HepG2 (cell line): ENCODE data around the gene ADH5. TPM values are rescaled to one million over a fixed set of nuclear protein-coding genes. Genes with fewer than 3 reads are reported as not detected.
A peak's percentile ranks its signal among the peaks of the same experiment; 100 is the strongest.

Source experiments
- BHLHE40 ChIP-seq: IDR thresholded peaks from 2 replicates; pipeline ENCODE4 v1.6.1; 2011; ENCODE audit warnings: low read length, improper control_type of control experiment
- EHMT2 ChIP-seq: fragments of 200-600 bp; sonication (generic); IDR thresholded peaks from 2 replicates; pipeline ENCODE4 v1.7.0; 2017; ENCODE audit warnings: antibody characterized with exemption, low read depth, low read length, borderline replicate concordance
- HNRNPH1 ChIP-seq: fragments of 200-400 bp; formaldehyde crosslinking; optimal IDR thresholded peaks from 2 replicates; pipeline ENCODE3; 2017; ENCODE audit warnings: mild to moderate bottlenecking, low read depth, low read length
- KMT2B ChIP-seq: IDR thresholded peaks from 2 replicates; pipeline ENCODE4 v1.6.1; 2016; ENCODE audit warnings: missing genetic modification reagents, missing compliant biosample characterization
- SAP130 ChIP-seq: IDR thresholded peaks from 2 replicates; pipeline ENCODE4 v1.6.1; 2016; ENCODE audit warnings: low read depth
- SMARCC2 ChIP-seq: fragments of 450-650 bp; IDR thresholded peaks from 2 replicates; pipeline ENCODE4 v1.6.1; 2017; ENCODE audit warnings: antibody characterized with exemption, mild to moderate bottlenecking
- TARDBP ChIP-seq: sonication (generic); formaldehyde crosslinking; IDR thresholded peaks from 2 replicates; pipeline ENCODE4 v1.8.0; 2022; ENCODE audit warnings: mild to moderate bottlenecking, missing genetic modification reagents
- TBX3 ChIP-seq: fragments of 450-650 bp; IDR thresholded peaks from 2 replicates; pipeline ENCODE4 v1.6.1; 2017; ENCODE audit warnings: antibody characterized with exemption, mild to moderate bottlenecking, inconsistent platforms, borderline replicate concordance
- TMF1 ChIP-seq: sonication (generic); formaldehyde crosslinking; IDR thresholded peaks from 2 replicates; pipeline ENCODE4 v1.8.1; 2022; ENCODE audit warnings: low read depth, missing genetic modification reagents
- ZNF274 ChIP-seq: sonication (generic); formaldehyde crosslinking; IDR thresholded peaks from 2 replicates; pipeline ENCODE4 v1.5.1; 2020; ENCODE audit warnings: mild to moderate bottlenecking, missing genetic modification reagents
- ZNF496 ChIP-seq: sonication (generic); formaldehyde crosslinking; IDR thresholded peaks from 2 replicates; pipeline ENCODE4 v1.8.1; 2023; ENCODE audit warnings: mild to moderate bottlenecking, moderate library complexity, missing genetic modification reagents; ENCODE audit not compliant: insufficient replicate concordance
- ZSCAN22 ChIP-seq: sonication (generic); formaldehyde crosslinking; IDR thresholded peaks from 2 replicates; pipeline ENCODE4 v1.4.0; 2020; ENCODE audit warnings: mild to moderate bottlenecking, missing genetic modification reagents
- polyA plus RNA-seq, 8 experiments: library from polyadenylated mRNA; depleted of rRNA in 3 of 8; stranded (reverse) in 7 of 8; unstranded in 1 of 8; fragments of >200 nt; fragmentation: Illumina TruSeq in 4 of 8; extraction: Trizol in 4 of 8; gene quantifications; 2 replicates each; pipeline versions ENCODE4 v1.2.1 to v1.2.3, GENCODE V29; 2011 to 2016; ENCODE audit warnings: low read depth in 4 of 8, missing spikeins in 1 of 8, mixed read lengths in 1 of 8; ENCODE audit not compliant: insufficient read depth in 1 of 8
- total RNA-seq, 5 experiments: library from RNA; depleted of rRNA; stranded (reverse); fragments of >200 nt; fragmentation: Illumina TruSeq; extraction: Trizol; gene quantifications; 2 replicates each; pipeline ENCODE4 v1.2.3, GENCODE V29; 2016; ENCODE audit warnings: low read depth in 1 of 5
- TF ChIP-seq, protein P1 (sequence below): sonication (generic); formaldehyde crosslinking; IDR thresholded peaks from 2 replicates; pipeline ENCODE4 v1.4.0; 2020; ENCODE audit warnings: missing genetic modification reagents
- TF ChIP-seq, protein P2 (sequence below): sonication (generic); formaldehyde crosslinking; IDR thresholded peaks from 2 replicates; pipeline ENCODE4 v1.4.0; 2020; ENCODE audit warnings: missing genetic modification reagents; ENCODE audit errors: not compliant biosample characterization
- TF ChIP-seq, protein P3 (sequence below): sonication (generic); formaldehyde crosslinking; IDR thresholded peaks from 2 replicates; pipeline ENCODE4 v1.4.0; 2020; ENCODE audit warnings: mild to moderate bottlenecking, missing genetic modification reagents
- TF ChIP-seq, protein P4 (sequence below): sonication (generic); formaldehyde crosslinking; IDR thresholded peaks from 2 replicates; pipeline ENCODE4 v1.4.0; 2020; ENCODE audit warnings: missing genetic modification reagents, mild to moderate bottlenecking, borderline replicate concordance
- TF ChIP-seq, protein P5 (sequence below): IDR thresholded peaks from 2 replicates; pipeline ENCODE4 v1.6.1; 2016; ENCODE audit warnings: mild to moderate bottlenecking

The ADH5 gene
- total and polyA plus RNA-seq, 2 of the 13 experiments (the other 11 are each of a cell fraction or from before 2014, with no cell fraction given): 349 to 512 TPM

DNA sequence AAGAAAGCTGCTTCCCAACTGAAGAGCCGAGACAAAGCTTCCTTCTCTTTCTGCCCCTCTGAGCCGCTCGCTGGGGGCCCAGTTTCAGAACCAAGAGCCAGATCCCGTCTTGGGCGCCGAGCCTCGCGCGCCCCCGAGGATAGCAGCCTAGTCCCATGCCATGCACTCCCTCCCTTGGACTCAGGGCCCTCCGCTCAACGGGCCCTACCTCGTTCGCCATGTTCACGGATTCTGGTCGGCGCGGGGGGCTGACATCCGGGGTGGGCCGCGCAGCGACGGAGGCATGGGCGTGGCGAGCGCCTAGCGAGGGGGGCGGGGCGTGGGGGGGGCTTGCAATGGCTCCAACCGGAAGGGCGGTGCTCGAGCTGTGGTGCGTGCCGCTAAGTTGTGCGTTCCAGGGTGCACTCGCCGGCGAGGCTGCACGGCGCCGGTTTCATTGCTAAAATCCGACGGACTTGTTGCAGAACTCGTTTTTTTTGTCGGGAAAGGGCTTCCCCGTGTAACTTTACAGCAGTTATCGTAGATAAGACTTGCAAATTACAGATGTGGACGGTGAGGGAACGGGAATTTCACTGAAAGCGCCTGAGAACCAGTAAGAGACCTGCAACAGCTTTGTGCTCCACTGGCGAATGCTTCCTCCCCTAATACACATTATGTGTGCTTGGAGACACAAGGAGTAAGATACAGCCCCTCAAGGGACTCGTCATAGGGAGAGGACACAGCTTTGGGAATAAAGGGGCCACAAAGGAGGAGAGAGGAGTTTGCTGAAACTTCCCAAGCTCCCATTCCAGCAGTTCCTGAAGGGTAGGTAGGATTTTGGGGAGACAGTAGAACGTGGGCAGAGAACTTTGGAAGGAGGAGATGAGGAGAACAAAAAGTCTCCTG is at the start of gene ADH5 (continued):
- TF ChIP-seq, protein P1, sequence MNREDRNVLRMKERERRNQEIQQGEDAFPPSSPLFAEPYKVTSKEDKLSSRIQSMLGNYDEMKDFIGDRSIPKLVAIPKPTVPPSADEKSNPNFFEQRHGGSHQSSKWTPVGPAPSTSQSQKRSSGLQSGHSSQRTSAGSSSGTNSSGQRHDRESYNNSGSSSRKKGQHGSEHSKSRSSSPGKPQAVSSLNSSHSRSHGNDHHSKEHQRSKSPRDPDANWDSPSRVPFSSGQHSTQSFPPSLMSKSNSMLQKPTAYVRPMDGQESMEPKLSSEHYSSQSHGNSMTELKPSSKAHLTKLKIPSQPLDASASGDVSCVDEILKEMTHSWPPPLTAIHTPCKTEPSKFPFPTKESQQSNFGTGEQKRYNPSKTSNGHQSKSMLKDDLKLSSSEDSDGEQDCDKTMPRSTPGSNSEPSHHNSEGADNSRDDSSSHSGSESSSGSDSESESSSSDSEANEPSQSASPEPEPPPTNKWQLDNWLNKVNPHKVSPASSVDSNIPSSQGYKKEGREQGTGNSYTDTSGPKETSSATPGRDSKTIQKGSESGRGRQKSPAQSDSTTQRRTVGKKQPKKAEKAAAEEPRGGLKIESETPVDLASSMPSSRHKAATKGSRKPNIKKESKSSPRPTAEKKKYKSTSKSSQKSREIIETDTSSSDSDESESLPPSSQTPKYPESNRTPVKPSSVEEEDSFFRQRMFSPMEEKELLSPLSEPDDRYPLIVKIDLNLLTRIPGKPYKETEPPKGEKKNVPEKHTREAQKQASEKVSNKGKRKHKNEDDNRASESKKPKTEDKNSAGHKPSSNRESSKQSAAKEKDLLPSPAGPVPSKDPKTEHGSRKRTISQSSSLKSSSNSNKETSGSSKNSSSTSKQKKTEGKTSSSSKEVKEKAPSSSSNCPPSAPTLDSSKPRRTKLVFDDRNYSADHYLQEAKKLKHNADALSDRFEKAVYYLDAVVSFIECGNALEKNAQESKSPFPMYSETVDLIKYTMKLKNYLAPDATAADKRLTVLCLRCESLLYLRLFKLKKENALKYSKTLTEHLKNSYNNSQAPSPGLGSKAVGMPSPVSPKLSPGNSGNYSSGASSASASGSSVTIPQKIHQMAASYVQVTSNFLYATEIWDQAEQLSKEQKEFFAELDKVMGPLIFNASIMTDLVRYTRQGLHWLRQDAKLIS (CRISPR knock-in tag): peak; percentile 50; the same call in 1 of the 2 replicates
- TF ChIP-seq BHLHE40: no peak; the same call in 1 of the 2 replicates
- TF ChIP-seq TARDBP (CRISPR knock-in tag): peak; percentile 68; the same call in 1 of the 2 replicates
- peak; percentile 67; the same call in 1 of the 2 replicates for TF ChIP-seq TMF1 (CRISPR knock-in tag)
- TF ChIP-seq KMT2B (CRISPR knock-in tag): peak; percentile 83
- TF ChIP-seq ZNF274: peak; percentile 82
- no peak for TF ChIP-seq SMARCC2
- TF ChIP-seq SAP130 (CRISPR knock-in tag): peak; percentile 91
- TF ChIP-seq, protein P2, sequence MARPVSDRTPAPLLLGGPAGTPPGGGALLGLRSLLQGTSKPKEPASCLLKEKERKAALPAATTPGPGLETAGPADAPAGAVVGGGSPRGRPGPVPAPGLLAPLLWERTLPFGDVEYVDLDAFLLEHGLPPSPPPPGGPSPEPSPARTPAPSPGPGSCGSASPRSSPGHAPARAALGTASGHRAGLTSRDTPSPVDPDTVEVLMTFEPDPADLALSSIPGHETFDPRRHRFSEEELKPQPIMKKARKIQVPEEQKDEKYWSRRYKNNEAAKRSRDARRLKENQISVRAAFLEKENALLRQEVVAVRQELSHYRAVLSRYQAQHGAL (CRISPR knock-in tag): peak; percentile 4
- TF ChIP-seq EHMT2: no peak
- no peak for TF ChIP-seq HNRNPH1
- TF ChIP-seq, protein P3, sequence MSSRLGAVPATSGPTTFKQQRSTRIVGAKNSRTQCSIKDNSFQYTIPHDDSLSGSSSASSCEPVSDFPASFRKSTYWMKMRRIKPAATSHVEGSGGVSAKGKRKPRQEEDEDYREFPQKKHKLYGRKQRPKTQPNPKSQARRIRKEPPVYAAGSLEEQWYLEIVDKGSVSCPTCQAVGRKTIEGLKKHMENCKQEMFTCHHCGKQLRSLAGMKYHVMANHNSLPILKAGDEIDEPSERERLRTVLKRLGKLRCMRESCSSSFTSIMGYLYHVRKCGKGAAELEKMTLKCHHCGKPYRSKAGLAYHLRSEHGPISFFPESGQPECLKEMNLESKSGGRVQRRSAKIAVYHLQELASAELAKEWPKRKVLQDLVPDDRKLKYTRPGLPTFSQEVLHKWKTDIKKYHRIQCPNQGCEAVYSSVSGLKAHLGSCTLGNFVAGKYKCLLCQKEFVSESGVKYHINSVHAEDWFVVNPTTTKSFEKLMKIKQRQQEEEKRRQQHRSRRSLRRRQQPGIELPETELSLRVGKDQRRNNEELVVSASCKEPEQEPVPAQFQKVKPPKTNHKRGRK: 0 out of 2 replicates have a peak, but pooled peaks have one; percentile 33
- TF ChIP-seq, protein P4, sequence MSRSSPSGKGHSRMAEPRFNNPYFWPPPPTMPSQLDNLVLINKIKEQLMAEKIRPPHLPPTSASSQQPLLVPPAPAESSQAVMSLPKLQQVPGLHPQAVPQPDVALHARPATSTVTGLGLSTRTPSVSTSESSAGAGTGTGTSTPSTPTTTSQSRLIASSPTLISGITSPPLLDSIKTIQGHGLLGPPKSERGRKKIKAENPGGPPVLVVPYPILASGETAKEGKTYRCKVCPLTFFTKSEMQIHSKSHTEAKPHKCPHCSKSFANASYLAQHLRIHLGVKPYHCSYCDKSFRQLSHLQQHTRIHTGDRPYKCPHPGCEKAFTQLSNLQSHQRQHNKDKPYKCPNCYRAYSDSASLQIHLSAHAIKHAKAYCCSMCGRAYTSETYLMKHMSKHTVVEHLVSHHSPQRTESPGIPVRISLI (CRISPR knock-in tag): peak; percentile 51; the same call in 1 of the 2 replicates
- no peak for TF ChIP-seq ZNF496
- TF ChIP-seq, protein P5, sequence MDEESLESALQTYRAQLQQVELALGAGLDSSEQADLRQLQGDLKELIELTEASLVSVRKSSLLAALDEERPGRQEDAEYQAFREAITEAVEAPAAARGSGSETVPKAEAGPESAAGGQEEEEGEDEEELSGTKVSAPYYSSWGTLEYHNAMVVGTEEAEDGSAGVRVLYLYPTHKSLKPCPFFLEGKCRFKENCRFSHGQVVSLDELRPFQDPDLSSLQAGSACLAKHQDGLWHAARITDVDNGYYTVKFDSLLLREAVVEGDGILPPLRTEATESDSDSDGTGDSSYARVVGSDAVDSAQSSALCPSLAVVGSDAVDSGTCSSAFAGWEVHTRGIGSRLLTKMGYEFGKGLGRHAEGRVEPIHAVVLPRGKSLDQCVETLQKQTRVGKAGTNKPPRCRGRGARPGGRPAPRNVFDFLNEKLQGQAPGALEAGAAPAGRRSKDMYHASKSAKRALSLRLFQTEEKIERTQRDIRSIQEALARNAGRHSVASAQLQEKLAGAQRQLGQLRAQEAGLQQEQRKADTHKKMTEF (CRISPR knock-in tag): peak; percentile 89
- TF ChIP-seq TBX3: no peak
- TF ChIP-seq ZSCAN22 (CRISPR knock-in tag): 0 out of 2 replicates have a peak, but pooled peaks have one; percentile 66
